GM18858 (cell line): Measurements from ENCODE around the gene LUZP2.
A peak's percentile ranks its signal among the peaks of the same experiment; 100 is the strongest.

Source experiments
- ATAC-seq: cut with Tn5 transposase; IDR thresholded peaks from one replicate; pipeline ENCODE4 v1.9.1; 2021; ENCODE audit not compliant: unreplicated experiment

Gene LUZP2

DNA sequence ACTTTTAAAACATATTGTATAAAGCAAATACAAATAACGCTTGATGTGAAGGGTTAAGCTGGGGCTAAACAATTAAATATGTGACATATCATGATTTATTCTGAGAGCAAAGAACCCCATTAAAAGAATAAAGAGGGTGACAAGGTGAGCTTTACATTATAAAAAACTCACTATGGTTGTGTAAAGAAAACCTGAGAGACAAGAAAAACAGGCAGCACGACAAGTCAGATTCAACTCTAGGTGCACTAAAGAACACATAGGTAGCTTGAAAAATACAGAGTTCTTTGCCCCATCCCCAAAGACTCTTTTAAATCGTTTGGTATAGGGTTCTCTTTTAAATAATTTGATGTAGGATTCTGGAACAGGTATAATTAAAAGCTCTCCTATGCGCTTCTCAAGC lies 63.5 kb downstream of the LUZP2 start:
- ATAC-seq, result no peak

DNA sequence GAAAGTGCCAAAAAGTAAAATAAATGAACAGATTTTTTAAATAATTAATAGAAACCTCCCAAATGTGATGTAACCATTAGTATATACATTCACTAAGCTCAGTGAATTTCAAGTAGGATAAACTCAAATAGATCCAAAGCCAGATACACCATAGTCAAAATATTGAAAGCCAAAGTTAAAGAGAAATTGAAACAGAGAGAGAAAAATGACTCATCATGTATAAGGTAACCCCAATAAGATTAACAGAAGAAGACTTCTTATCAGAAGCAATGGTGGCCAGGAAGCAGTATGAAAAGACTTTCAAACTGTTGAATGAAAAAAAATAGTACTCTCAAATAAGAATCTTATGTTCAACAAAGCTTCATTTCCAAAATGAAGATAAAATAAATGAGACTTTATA lies 70.5 kb downstream of the LUZP2 start:
- ATAC-seq, result peak; percentile 93

DNA sequence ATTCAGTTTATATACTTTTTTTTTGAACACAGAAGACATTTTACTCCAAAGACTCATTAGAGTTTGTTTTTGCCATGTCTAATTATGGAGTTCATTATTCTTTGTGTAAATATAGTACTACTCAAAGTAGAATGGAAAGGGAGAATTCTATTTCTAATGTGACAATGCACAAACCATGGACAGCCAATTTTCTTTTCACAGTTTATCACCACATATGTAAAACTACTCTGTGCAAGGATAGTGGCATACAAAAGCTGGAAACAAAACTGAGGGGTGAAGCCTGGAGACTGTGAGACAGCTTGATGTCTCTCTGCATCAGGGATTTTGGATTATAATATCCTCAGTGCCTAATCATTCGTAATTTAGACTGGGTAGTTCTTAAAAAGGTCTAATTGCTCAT lies 75.5 kb downstream of the LUZP2 start:
- ATAC-seq, result no peak

DNA sequence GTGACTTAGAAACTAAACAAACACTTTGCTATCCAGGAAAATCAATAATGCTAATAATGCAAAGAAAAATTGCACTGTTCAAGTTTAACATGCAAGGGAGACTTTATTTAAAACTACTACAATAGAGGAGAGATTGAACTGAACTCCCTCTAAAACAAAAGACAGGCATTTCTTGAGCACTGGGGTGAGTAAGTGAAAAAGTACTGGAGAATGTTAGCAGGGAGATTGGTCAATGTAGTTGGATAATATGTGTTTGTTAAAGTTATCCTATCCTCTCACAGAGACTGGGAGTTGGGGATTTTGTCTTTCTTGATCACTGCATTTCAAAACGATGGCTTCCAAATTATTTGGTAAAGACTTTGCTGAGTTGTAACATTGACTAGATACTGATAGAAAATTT lies 77.6 kb downstream of the LUZP2 start:
- no peak for ATAC-seq

DNA sequence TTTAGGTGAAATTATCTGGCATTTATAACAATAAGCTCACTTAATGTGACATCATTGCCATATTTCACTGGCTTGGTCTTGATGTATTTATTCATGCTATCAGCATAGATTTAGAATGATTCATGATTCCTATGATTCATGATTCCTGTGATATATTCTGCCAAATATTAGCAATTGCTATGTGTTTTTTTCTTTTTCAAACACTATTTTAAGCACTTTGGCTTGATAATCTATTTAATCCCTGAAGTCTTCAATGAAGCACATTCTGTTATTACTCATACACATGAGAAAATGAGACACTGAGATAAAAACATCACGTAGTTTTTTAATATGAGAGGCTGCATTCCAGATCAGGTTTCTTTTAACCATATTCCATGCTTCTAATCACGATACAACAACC lies 78.5 kb downstream of the LUZP2 start:
- no peak for ATAC-seq

DNA sequence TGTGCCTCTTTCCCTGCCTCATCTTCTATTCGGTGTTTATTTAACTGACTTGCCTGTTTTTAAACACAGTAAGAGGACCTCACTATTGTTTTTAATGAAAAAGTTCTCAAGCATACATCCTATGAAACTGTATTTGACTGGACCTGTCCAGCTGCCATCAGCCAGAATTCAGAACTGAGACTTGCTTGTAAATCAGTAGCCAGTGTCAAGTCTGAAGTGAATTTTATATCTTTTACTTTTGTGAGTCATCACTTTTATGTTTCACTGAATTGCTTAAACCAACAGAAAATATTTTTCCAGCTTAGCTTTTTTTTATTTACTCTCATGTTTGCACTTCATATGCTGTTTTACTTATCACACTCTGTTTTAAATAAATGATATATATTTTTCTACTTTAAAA lies 88.3 kb downstream of the LUZP2 start:
- no peak for ATAC-seq

DNA sequence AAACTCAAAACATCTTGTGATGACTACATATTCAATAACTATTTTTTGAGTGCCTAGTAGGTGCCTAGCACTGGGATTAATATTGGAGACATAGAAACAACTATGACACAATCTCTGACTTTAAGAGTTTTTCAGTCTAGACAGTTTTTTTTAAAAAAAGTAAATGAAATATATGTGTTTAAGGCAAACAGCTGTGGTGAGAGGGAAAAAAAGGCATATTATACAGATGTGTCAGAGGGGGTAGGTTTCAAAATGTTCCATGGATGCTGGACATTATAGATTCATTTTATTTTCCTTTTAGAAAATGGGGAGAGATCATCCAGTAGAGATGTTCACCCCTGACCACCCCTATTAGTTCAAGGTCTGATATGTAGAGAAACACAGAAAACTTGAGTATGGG lies 90.8 kb downstream of the LUZP2 start:
- no peak for ATAC-seq

DNA sequence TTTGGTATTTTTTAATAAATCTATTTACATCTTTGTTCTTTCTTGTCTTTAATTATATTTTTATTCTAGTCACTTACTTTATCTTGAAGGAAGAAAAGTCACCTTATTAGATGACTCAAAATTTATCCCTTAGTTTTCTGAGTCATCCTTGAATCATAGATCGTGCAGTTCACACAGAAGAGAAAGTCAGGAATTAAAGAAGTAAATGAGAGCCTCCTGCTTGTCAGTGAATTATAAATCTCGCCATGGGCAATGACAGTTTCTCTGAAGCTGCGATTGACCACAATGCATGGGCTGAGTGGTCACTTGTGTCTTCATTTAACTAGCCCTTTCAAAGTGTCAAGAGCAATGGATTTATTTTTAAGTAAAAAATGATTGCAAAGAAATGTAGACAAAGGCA lies 91.2 kb downstream of the LUZP2 start:
- ATAC-seq, result no peak

DNA sequence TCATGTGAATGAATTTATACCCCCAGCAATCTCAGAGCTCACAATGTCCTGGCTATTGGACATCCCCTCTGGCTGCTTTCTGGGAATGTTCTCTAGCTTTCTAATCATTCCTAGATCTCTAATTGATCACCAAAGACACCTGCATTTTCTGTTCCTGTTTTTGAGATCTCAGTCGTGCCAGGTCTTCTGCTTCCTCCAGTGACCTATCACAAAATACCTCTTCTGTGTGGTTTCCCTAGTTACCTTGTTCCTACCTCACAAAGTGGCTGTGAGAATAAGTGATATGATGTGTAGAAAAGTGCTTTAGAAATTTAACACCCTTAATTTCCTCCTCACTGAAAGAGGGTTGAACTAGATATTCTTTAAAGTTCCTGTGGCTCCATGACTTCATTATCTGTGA lies 92.2 kb downstream of the LUZP2 start:
- no peak for ATAC-seq

DNA sequence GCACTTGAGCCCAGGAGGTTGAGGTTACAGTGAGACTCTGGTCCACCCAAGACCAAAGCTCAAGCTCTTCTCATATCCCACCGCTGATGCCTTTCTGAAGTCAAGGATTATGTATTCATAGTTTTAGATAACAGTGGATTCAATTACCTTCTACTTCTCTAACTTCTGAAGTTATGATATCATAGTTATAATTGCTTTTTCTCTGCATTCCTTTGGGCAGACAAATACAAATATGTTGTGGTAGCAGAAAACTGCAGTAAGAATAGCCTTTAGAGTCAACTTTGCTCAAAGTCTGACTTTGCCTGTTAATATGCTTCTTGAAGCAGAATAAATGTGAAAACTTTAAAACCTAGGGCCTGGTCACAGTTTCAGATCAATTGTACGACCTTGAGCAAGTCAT lies 94.4 kb downstream of the LUZP2 start:
- ATAC-seq, result no peak

DNA sequence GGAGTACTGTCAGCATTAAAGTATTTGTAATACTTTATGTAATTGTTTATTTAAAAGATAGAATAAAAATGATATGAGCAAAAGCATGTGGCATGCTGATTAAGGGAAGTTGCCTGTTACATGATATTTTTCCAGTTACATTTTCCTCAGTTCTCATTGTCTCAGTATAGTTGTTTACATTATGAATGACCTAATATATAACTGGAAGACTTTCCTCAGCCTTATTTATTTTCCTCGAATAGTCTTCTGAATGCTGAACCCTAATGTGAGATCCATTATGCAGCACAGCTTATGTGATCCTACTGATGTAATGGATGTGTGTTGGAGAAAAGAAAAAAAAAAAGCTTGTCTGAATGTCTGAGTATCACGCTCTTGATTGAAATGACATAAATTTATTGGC lies 95.5 kb downstream of the LUZP2 start:
- ATAC-seq, result no peak

DNA sequence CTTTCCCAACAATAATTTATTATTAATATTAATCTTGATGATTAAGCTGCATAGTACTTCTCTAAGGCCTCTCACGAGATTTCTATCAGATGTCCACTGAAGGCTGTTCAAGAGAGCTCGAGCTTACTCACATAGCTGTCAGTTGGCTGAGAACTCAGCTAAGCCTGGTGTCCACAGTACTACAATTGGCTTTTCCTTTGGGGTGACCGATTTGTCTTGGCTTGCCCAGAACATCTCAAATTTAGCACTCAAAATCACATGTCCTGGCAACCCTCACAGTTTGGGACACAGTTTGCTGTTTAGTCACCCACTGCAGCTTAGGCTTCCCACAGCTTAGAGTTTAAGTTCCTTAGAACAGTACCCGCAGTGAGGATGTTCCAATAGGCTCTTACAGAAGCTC lies 96.5 kb downstream of the LUZP2 start:
- ATAC-seq, result no peak

DNA sequence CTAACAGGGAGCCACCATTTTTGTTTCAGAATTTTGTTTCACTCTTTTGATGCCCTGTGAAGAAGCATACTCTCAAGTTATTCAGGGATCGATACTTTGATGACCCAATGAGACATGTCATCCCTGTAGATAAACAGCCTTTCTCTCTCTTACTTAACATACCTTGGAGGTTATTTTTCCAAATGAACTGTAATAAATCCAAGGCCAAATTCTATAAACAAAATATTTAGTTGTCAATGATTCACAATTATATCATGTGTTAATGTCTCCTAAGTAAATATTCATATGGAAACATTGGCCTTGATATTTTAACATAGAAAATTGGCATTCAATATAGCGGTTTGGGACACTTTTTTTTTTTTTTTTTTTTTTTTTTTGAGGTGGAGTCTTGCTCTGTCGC lies 97.5 kb downstream of the LUZP2 start:
- no peak for ATAC-seq

DNA sequence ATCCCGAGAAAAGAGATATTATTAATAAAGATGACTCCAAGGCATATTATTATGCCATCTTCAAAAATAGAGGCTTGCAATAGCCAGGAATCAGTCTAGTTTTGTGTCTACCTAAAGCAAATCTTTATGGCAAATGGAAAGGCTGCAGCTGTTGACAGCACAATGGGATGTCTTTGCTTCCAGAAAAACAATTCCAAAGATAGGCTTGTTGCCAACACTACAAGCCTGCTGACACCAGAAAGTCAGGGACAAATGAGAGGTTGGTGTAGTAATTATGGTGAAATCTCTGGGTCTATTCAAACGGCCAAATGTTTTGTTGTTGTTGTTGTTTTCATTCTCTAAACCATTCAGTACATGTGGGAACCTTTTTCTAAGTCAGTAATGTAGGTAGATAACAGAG lies 101.8 kb downstream of the LUZP2 start:
- no peak for ATAC-seq

DNA sequence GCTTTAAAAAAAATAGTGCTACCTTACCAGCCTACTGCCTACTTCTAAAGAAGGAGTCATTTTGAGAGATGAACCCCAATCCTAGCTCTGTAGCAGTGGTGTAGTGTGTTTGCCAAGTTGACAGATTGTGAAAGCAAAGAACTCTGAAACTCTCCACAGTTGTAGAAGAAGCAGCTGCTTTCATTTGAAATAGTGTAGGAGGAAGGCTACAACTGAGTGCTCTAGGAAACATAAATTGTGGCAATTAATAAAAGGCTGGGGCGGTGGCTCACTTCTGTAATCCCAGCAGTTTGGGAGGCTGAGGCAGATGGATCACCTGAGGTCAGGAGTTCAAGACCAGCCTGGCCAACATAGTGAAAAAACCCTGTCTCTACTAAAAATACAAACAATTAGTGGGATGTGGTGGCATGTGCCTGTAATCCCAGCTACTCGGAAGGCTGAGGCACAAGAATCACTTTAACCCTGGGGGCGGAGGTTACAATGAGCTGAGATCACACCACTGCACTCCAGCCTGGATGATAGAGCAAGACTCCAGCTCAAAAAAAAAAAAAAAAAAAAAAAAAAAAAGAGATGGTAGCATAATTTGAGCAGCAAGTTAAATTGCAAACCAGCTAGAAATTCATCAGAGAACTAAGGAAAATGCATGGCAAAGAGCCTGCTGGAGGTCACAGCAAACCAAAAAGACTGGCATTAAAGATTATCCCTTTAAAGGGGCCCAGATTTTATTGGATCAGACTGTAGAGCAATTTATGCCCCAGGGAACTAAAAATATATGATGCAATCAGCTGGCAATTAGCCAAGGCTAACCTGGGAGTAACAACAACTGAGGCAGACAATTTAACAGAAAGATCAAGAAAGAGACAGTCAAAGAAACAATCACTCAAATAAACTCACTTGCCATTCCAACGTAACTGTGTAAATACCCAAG lies 112.6 kb downstream of the LUZP2 start:
- ATAC-seq, result no peak

DNA sequence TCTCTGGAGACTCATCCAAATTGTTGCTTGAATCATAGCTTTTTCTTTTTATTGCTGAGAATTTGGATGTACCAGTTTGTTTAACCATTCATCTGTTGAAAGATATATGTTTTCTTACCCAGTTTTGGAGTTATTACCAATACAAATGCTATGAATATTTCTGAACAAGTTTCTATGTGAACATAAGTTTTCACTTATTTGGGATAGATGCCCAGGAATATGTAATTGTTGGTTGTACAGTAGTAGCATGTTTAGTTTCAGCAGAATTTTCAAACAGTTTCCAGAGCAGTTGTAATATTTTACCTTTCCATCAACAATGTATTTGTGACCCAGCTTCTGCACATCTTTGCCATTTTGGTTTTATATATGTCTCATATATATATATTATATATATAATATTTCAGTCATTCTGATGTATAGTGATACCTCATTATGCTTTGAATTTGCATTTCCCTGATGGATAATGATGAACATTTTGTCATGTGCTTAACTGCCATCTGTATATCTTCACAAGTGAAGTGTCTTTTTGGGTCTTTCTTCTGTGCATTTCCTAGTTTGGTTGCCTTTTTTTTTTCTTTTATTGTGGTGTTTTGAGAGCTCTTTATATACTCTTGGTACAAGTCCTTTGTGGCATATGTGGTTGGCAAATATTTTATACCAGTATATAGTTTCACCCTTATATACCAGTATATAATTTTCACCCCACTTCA lies 118.8 kb downstream of the LUZP2 start:
- ATAC-seq, result no peak

DNA sequence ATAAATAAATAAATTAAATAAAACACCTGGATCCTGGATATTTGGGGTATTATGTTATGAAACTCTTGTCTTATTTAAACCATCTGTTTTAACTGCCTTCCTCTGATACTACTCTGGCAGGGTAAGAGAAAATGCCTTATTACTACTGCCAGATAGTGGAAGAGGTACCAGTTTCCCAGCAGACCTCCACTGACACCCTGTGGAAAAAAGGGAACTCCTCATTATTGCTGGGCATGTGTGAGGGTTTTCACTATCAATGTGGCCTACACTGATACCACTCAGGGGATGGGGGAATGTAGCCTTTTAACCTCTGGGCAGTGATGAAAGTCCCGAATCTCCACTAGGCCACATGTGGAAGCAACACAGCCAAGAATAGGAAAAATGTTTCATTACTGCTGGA lies 121.0 kb downstream of the LUZP2 start:
- ATAC-seq, result no peak

DNA sequence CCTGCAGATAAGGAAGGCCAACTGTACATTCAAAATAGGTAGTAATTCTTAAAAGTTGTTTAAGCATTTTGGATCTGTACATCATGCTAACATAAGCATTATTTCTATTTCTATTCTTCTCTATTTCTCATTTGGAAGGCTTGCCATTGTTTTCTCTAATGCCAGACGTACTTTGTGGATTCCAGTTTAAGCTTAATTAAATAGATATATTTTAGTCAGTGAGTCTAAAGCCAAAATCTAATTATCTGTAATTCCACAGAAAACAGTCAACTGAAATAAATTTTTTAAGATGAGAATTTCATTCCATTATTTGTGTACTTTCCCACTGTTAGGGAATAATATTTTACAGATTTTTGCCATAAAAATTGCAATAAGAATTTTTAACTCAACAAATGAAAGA lies 123.0 kb downstream of the LUZP2 start:
- no peak for ATAC-seq

DNA sequence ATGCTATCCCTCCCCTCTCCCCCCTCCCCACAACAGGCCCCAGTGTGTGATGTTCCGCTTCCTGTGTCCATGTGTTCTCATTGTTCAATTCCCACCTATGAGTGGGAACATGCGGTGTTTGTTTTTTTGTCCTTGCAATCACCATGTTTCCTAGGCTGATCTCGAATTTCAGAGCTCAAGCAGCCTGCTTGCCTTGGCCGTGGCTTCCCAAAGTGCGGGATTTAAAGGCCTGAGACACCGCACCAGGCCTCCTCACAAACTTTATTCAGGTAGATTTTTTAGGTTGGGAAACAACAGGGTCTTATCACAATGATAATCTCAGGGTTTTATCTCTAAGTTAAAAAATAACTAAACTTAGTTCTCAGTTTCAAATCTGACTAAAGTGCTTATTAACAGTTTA lies 125.4 kb downstream of the LUZP2 start:
- ATAC-seq, result no peak

DNA sequence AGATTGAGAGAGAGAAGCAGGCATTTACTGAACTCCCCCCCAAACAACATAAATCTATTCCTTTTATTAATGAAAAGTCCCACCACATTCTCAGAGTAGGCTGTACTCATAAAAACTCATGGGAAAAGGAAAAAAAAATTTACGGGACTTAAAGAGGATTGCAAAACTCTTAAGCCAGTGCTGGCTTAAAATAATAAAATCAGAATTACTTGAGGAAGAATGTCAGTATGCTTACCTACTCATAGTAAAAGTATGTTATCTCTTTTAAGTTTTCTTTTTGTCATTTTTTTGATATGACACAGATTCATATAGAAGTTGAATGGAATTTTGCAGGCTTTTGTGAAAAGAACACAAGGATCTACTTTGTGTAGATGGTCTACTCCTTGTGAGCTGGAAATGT lies 126.3 kb downstream of the LUZP2 start:
- no peak for ATAC-seq

DNA sequence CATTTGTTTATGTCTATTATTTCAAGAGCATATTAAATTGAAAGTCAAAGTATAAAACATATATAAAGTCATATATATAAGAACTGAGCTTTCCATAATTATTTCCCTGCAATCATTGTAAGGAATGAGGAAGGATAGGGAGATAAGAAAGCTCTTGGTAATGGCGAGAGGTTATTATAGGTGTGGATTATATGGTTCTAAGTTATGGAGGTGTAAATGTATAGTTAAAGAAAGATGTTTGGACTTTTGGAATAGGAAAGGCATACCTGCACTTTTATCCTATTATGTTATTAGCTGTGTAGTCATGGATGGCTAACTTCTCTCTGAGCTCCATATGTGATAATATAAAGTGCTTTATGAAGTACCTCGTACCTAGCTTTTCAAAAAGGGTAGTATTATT lies 127.6 kb downstream of the LUZP2 start:
- no peak for ATAC-seq

DNA sequence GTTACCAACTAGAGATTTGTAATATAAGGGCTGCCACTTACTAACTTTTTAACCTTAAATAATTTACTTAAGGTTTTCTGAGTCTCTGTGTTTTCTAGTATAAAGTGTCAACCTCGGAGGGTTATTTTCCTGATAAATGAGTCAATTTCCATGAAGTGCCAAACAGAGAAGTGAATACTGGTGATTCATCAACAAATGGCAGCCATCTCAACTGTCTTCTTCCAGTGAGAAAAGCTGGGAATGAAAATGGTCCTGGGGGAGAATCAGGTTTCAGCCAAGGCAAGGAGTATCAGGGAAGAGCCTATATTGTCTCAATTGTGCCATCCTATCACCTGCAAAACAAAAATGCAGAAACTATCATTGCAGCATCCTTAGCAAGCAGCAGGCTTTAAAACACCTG lies 129.1 kb downstream of the LUZP2 start:
- ATAC-seq, result no peak
